Coronary artery (tissue), 2 donors: ENCODE data around the gene DCAF12.

Experiments
- DNase-seq: peaks from one replicate; pipeline ENCODE4 v3.0.0-alpha.2; 2017; ENCODE audit warnings: low spot score
- H3K27ac ChIP-seq, 2 donors: fragments of 200-600 bp; sonication (generic); one replicate each; pipeline ENCODE4 v1.5.1; 2016 to 2019
- H3K4me3 ChIP-seq: fragments of 200-600 bp; sonication (generic); 2 replicates; pipeline ENCODE4 v1.5.1; 2016; ENCODE audit warnings: mild to moderate bottlenecking, moderate library complexity
- CTCF ChIP-seq: fragments of 200-600 bp; sonication (generic); IDR thresholded peaks from one replicate; pipeline ENCODE4 v1.5.1; 2019; ENCODE audit warnings: antibody characterized with exemption

Gene DCAF12

GRCh38 chr9:34126207-34127034, at the start of gene DCAF12:
TSS of gene DCAF12 (minus strand) at chr9:34126698. CDS start at chr9:34126431, 267 bp downstream.
- DNase-seq = peak; percentile 93
- Histone ChIP-seq H3K27ac (peak within 1 kb of the TSS; percentile 85 to 87), H3K4me3 (peak within 1 kb of the TSS; percentile 86)
- TF ChIP-seq CTCF = no peak

GRCh38 chr9:34176089-34176488, 49.6 kb upstream of the DCAF12 start:
- Histone ChIP-seq H3K4me3 (no peak overlapping the region), H3K27ac (no peak overlapping the region)
- DNase-seq = no peak
- no peak for TF ChIP-seq CTCF

- no peak for DNase-seq
- no peak overlapping the region for H3K4me3 ChIP-seq
- TF ChIP-seq CTCF = no peak
- H3K27ac ChIP-seq = no peak overlapping the region
Observed at GRCh38 chr9:34171753-34172535, 45.4 kb upstream of the DCAF12 start.

GRCh38 chr9:34170237-34170991, 43.9 kb upstream of the DCAF12 start:
- H3K27ac ChIP-seq = no peak overlapping the region
- H3K4me3 ChIP-seq = no peak overlapping the region
- DNase-seq = no peak

GRCh38 chr9:34169125-34169524, 42.6 kb upstream of the DCAF12 start:
- DNase-seq = no peak

More at GRCh38 chr9:34170237-34170991, 43.9 kb upstream of the DCAF12 start:
- TF ChIP-seq CTCF = no peak

GRCh38 chr9:34163434-34163833, 36.9 kb upstream of the DCAF12 start:
- no peak for TF ChIP-seq CTCF
- DNase-seq = no peak
- Histone ChIP-seq H3K27ac (no peak overlapping the region), H3K4me3 (no peak overlapping the region)

More at GRCh38 chr9:34169125-34169524, 42.6 kb upstream of the DCAF12 start:
- Histone ChIP-seq H3K27ac (no peak overlapping the region), H3K4me3 (no peak overlapping the region)
- no peak for TF ChIP-seq CTCF
